Large intestine (tissue), 3 donors: ENCODE measurements around the gene HABP2. TPM values are rescaled to one million over a fixed set of nuclear protein-coding genes. Genes with fewer than 3 reads are reported as not detected.

ENCODE experiments used
- DNase-seq, 2 donors: peaks; one replicate each; pipeline versions ENCODE4 v3.0.0 to v3.0.0-alpha.2; 2013
- H3K27ac ChIP-seq: one replicate; pipeline ENCODE4 v1.5.1; 2013; ENCODE audit warnings: low read length
- H3K27me3 ChIP-seq: 2 replicates; pipeline ENCODE4 v1.6.1; 2013; ENCODE audit warnings: low read length; ENCODE audit not compliant: control insufficient read depth, insufficient read depth
- H3K36me3 ChIP-seq: 2 replicates; pipeline ENCODE4 v1.6.1; 2013; ENCODE audit warnings: low read length; ENCODE audit not compliant: control insufficient read depth, insufficient read depth
- H3K4me1 ChIP-seq: one replicate; pipeline ENCODE4 v1.6.1; 2013; ENCODE audit warnings: low read length; ENCODE audit not compliant: control insufficient read depth, insufficient read depth
- H3K4me3 ChIP-seq: one replicate; pipeline ENCODE4 v1.5.1; 2013; ENCODE audit warnings: low read length
- H3K9me3 ChIP-seq: one replicate; pipeline ENCODE4 v1.6.1; 2013; ENCODE audit warnings: mild to moderate bottlenecking, low read depth, low read length, moderate library complexity; ENCODE audit not compliant: control insufficient read depth
- WGBS: methylation state at CpG from one replicate; pipeline ENCODE4 v1.1.5; 2013; ENCODE audit warnings: low lambda C conversion rate; ENCODE audit not compliant: insufficient coverage; 5-methylcytosine and 5-hydroxymethylcytosine counted together
- polyA plus RNA-seq: library from polyadenylated mRNA; unstranded; fragments of 120-200 nt; gene quantifications from one replicate; pipeline ENCODE4 v1.2.1, GENCODE V29; 2013

The HABP2 gene
- polyA plus RNA-seq, 1 donor, result 27.7 TPM

- Histone ChIP-seq H3K27ac (no peak overlapping the region), H3K4me3 (no peak overlapping the region), H3K9me3 (no peaks in the 10 kb centered on the region), H3K4me1 (no peaks in the 10 kb centered on the region), H3K36me3 (no peaks in the 10 kb centered on the region), H3K27me3 (peaks cover 8% of the 10 kb centered on the region)
- DNase-seq, result peak in 1 of 2 donors; percentile 30
- 40% methylated on average over 1 of the region's 10 CpGs for WGBS
These were observed 72.8 kb downstream of the HABP2 start for GRCh38 chr10:113625461-113626186.

DNA sequence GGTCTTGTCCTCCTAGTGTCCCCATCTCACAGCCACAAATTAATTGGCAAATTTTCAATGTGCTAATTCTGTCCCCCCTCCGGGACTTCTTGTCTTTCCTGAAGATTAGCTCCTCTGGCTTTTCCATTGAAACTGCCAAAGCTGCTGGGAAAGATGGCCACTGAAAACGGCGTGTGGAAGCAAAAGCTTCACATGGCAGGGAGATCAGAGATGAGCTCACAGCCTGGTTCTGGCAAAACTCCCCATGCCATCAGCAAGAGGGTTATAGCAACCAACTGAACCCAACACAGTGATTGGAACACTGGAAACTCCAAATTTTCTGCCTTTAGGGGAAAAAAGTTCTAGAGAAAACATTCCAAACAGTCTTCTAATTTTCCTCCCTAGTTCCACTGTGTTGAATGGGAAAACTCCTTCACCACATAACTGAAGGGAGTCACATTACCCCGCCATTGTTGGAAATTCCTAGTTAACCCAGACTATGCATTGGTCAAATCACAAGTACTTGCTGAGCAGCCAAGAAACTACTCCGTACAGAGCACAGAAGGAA lies 74.0 kb downstream of the HABP2 start:
- H3K36me3 ChIP-seq, result no peaks in the 10 kb centered on the region
- H3K4me3 ChIP-seq, result no peak overlapping the region
- no peaks in the 10 kb centered on the region for H3K9me3 ChIP-seq
- no CpG with 5 or more reads among the region's 5 CpGs for WGBS
- DNase-seq, result no peak
- no peaks in the 10 kb centered on the region for H3K4me1 ChIP-seq
- peaks cover 3% of the 10 kb centered on the region for H3K27me3 ChIP-seq
- no peak overlapping the region for H3K27ac ChIP-seq

- WGBS, result 67% methylated on average over 1 of the region's 6 CpGs
These were observed 75.0 kb downstream of the HABP2 start for GRCh38 chr10:113627836-113628235.

GRCh38 chr10:113628607-113629153 lies 75.8 kb downstream of the HABP2 start:
- H3K9me3 ChIP-seq, result no peaks in the 10 kb centered on the region
- no peak for DNase-seq
- peaks cover 2% of the 10 kb centered on the region for H3K27me3 ChIP-seq
- no peaks in the 10 kb centered on the region for H3K4me1 ChIP-seq
- no peak overlapping the region for H3K27ac ChIP-seq
- no peaks in the 10 kb centered on the region for H3K36me3 ChIP-seq
- no CpG with 5 or more reads among the region's 2 CpGs for WGBS
- H3K4me3 ChIP-seq, result no peak overlapping the region

More at GRCh38 chr10:113627836-113628235, 75.0 kb downstream of the HABP2 start:
- Histone ChIP-seq H3K27me3 (peaks cover 2% of the 10 kb centered on the region), H3K4me1 (no peaks in the 10 kb centered on the region), H3K9me3 (no peaks in the 10 kb centered on the region), H3K27ac (no peak overlapping the region), H3K4me3 (no peak overlapping the region), H3K36me3 (no peaks in the 10 kb centered on the region)
- no peak for DNase-seq

- Histone ChIP-seq H3K27me3 (peaks cover 2% of the 10 kb centered on the region), H3K4me3 (no peak overlapping the region), H3K27ac (no peak overlapping the region)
These were observed 78.2 kb downstream of the HABP2 start for GRCh38 chr10:113630929-113631533.

DNA sequence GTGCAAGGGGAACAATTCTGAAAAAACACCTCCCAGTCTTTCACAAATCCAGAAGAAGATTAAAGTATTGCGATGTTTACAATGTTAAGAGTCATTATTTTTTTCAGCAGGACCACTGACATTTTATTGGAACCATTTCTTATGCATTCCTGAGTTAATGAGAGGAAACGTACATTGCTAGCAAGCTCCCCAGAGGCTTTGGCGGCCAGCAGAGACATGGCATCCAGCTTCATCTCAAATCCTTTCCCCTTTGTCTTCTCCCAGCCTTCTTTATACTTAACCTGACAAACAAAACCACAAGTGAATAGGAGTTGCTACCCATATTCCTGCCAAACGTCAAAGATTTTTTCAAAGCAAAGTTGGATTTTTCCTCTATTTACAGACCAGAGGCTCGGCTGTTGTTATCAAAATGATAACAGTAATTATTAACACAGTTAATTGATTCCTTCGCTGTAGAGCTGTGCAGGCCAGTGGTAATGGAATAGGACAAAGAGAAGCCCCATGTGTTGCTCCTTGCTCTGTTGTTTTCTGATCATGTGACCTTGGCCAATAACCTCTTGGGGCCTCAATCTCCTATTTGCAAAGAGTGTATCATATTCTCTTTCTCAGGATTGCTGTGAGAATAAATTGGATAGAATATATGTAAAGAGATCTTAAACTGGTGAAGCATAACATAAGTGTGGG lies 79.0 kb downstream of the HABP2 start:
- no peak for DNase-seq
- Histone ChIP-seq H3K27ac (no peak overlapping the region), H3K36me3 (no peaks in the 10 kb centered on the region), H3K4me1 (no peaks in the 10 kb centered on the region), H3K4me3 (no peak overlapping the region), H3K9me3 (no peaks in the 10 kb centered on the region), H3K27me3 (no peaks in the 10 kb centered on the region)
- WGBS, result 60% methylated on average over 1 of the region's 6 CpGs

More at GRCh38 chr10:113630929-113631533, 78.2 kb downstream of the HABP2 start:
- H3K36me3 ChIP-seq, result no peaks in the 10 kb centered on the region
- H3K9me3 ChIP-seq, result no peaks in the 10 kb centered on the region
- no peaks in the 10 kb centered on the region for H3K4me1 ChIP-seq
- no peak for DNase-seq
- no CpG with 5 or more reads among the region's 5 CpGs for WGBS

Other genes starting within 250 kb of the HABP2 start
- 0.06 TPM for gene NRAP, start 111.0 kb downstream of the HABP2 start, polyA plus RNA-seq
- 31.3 TPM for gene CASP7, start 126.9 kb downstream of the HABP2 start, polyA plus RNA-seq
- gene PLEKHS1, start 198.6 kb downstream of the HABP2 start, polyA plus RNA-seq, result 62.4 TPM